Trophoblast cell (in vitro differentiated cells and primary cell): Measurements from ENCODE around the gene CCDC78.

Experiments
- DNase-seq, 2 donors: peaks; one replicate each; pipeline ENCODE4 v3.0.0-alpha.2; 2016
- H2AFZ ChIP-seq: 2 replicates; pipeline ENCODE4 v1.6.1; 2013; ENCODE audit warnings: low read length, moderate library complexity, mild to moderate bottlenecking; ENCODE audit not compliant: insufficient read depth, poor library complexity
- H2AK5ac ChIP-seq: 2 replicates; pipeline ENCODE4 v1.6.1; 2013; ENCODE audit warnings: mild to moderate bottlenecking, low read length
- H2BK120ac ChIP-seq: 2 replicates; pipeline ENCODE4 v1.6.1; 2013; ENCODE audit warnings: low read length, mild to moderate bottlenecking, moderate library complexity; ENCODE audit not compliant: insufficient read depth, poor library complexity
- H2BK12ac ChIP-seq: 2 replicates; pipeline ENCODE4 v1.6.1; 2013; ENCODE audit warnings: mild to moderate bottlenecking, low read length, moderate library complexity
- H2BK5ac ChIP-seq: 2 replicates; pipeline ENCODE4 v1.6.1; 2013; ENCODE audit warnings: low read length, low read depth, moderate library complexity, mild to moderate bottlenecking; ENCODE audit not compliant: poor library complexity
- H3K14ac ChIP-seq: 2 replicates; pipeline ENCODE4 v1.6.1; 2013; ENCODE audit warnings: mild to moderate bottlenecking, low read length
- H3K18ac ChIP-seq: 2 replicates; pipeline ENCODE4 v1.6.1; 2013; ENCODE audit warnings: mild to moderate bottlenecking, low read length
- H3K23ac ChIP-seq: 2 replicates; pipeline ENCODE4 v1.6.1; 2013; ENCODE audit warnings: low read length
- H3K27ac ChIP-seq: 2 replicates; pipeline ENCODE4 v1.5.1; 2013; ENCODE audit warnings: low read depth, mild to moderate bottlenecking, inconsistent platforms, low read length, moderate library complexity
- H3K27me3 ChIP-seq: 2 replicates; pipeline ENCODE4 v1.6.1; 2013; ENCODE audit warnings: inconsistent platforms, mild to moderate bottlenecking, low read length, moderate library complexity; ENCODE audit not compliant: insufficient read depth
- H3K36me3 ChIP-seq, 2 experiments: 1 replicate in 1 of 2; 2 replicates in 1 of 2; pipeline ENCODE4 v1.6.1; 2013; ENCODE audit warnings: low read length in 2 of 2, mild to moderate bottlenecking in 2 of 2, moderate library complexity in 1 of 2; ENCODE audit not compliant: insufficient read depth in 2 of 2, control insufficient read depth in 1 of 2
- H3K4ac ChIP-seq: 2 replicates; pipeline ENCODE4 v1.6.1; 2013; ENCODE audit warnings: low read depth, mild to moderate bottlenecking, low read length, moderate library complexity
- H3K4me1 ChIP-seq, 2 experiments: 1 replicate in 1 of 2; 2 replicates in 1 of 2; pipeline ENCODE4 v1.6.1; 2013; ENCODE audit warnings: low read length in 2 of 2, mild to moderate bottlenecking in 2 of 2, moderate library complexity in 1 of 2; ENCODE audit not compliant: insufficient read depth in 2 of 2, control insufficient read depth in 1 of 2
- H3K4me2 ChIP-seq: 2 replicates; pipeline ENCODE4 v1.6.1; 2013; ENCODE audit warnings: inconsistent platforms, mild to moderate bottlenecking, low read length, moderate library complexity
- H3K4me3 ChIP-seq: 2 replicates; pipeline ENCODE4 v1.5.1; 2013; ENCODE audit warnings: mild to moderate bottlenecking, low read depth, low read length, inconsistent platforms
- H3K79me1 ChIP-seq: one replicate; pipeline ENCODE4 v1.6.1; 2013; ENCODE audit warnings: low read length
- H3K79me2 ChIP-seq: 2 replicates; pipeline ENCODE4 v1.6.1; 2013; ENCODE audit warnings: low read length, mild to moderate bottlenecking; ENCODE audit not compliant: control insufficient read depth, insufficient read depth, poor library complexity
- H3K9ac ChIP-seq: 2 replicates; pipeline ENCODE4 v1.6.1; 2013; ENCODE audit warnings: mild to moderate bottlenecking, low read length
- H3K9me3 ChIP-seq: 2 replicates; pipeline ENCODE4 v1.6.1; 2013; ENCODE audit warnings: low read depth, mild to moderate bottlenecking, control low read depth, inconsistent platforms, low read length; ENCODE audit not compliant: insufficient read depth
- H4K12ac ChIP-seq: 2 replicates; pipeline ENCODE4 v1.6.1; 2013; ENCODE audit warnings: low read depth, mild to moderate bottlenecking, low read length, moderate library complexity
- H4K8ac ChIP-seq: 2 replicates; pipeline ENCODE4 v1.6.1; 2013; ENCODE audit warnings: low read depth, mild to moderate bottlenecking, low read length, moderate library complexity
- H4K91ac ChIP-seq: one replicate; pipeline ENCODE4 v1.6.1; 2013; ENCODE audit warnings: low read depth, mild to moderate bottlenecking, low read length, moderate library complexity
- WGBS: extraction: QIAGEN DNeasy Blood & Tissue Kit; methylation state at CpG from one replicate; pipeline ENCODE4 v1.1.7; 2013; ENCODE audit warnings: missing lambda C conversion rate; ENCODE audit not compliant: insufficient read length, insufficient coverage; ENCODE audit errors: extremely low coverage; 5-methylcytosine and 5-hydroxymethylcytosine counted together

The CCDC78 gene

DNA sequence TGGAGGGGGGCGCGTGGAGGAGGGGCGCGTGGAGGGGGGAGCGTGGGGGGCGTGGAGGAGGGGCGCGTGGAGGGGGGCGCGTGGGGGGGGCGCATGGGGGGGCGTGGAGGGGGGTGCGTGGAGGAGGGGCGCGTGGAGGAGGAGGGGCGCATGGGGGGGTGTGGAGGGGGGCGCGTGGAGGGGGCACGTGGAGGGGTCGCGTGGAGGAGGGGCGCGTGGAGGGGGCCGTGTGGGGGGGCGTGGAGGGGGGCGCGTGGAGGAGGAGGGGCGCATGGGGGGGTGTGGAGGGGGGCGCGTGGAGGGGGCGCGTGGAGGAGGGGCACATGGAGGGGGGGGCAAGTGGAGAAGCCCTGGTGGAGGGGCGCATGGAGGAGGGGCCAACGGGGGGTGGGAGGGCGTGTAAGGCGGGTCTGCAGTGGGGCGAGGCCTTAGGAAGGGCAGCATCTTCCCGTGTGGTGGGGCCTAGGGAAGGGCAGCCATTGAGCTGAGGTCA lies 41.5 kb upstream of the CCDC78 start:
- no CpG with 5 or more reads among the region's 38 CpGs for WGBS

DNA sequence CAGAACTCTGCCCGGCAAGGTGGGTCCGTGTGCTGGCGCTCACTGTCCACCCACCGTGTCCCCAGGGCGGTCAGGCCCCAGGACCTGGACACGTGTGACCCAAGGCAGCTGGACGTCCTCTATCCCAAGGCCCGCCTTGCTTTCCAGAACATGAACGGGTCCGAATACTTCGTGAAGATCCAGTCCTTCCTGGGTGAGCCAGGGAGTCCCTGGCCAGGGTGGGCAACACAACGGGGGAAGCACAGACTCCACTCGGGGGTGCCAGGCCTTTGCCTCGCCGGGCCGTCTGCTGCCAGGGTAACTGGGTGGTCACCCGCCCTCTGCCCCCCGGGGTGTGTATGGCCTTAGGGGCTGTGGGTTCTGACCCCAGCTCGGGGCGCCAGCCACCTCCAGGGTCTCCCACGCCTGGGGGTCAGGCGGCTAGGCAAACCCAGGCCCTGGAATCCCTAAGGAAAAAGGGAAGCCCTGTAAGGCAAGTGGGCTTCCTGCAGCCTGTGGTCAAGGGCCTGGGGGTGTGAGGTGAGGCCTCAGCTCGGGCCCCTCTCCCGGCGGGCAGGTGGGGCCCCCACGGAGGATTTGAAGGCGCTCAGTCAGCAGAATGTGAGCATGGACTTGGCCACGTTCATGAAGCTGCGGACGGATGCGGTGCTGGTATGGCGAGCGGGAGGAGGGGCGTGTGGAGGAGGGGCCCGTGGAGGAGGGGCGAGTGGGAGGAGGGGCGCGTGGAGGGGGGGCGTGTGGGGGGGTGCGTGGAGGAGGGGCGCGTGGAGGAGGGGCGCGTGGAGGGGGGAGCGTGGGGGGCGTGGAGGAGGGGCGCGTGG lies 40.8 kb upstream of the CCDC78 start:
- H2BK5ac ChIP-seq, result no peak overlapping the region
- no peaks in the 10 kb centered on the region for H3K36me3 ChIP-seq
- no peak overlapping the region for H4K8ac ChIP-seq
- H3K79me2 ChIP-seq, result no peaks in the 10 kb centered on the region
- no peak overlapping the region for H3K18ac ChIP-seq
- H2BK12ac ChIP-seq, result no peak overlapping the region
- peaks cover 4% of the 10 kb centered on the region for H3K9me3 ChIP-seq
- H2AFZ ChIP-seq, result no peak overlapping the region
- no peak overlapping the region for H3K4me2 ChIP-seq
- H3K4me1 ChIP-seq, result no peaks in the 10 kb centered on the region
- no peak overlapping the region for H2BK120ac ChIP-seq
- H2AK5ac ChIP-seq, result no peak overlapping the region
- H4K91ac ChIP-seq, result no peak overlapping the region
- no peak overlapping the region for H3K4ac ChIP-seq
- DNase-seq, result no peak
- H3K27me3 ChIP-seq, result no peaks in the 10 kb centered on the region
- H3K9ac ChIP-seq, result no peak overlapping the region
- H4K12ac ChIP-seq, result no peak overlapping the region
- no peak overlapping the region for H3K14ac ChIP-seq
- no CpG with 5 or more reads among the region's 48 CpGs for WGBS
- H3K79me1 ChIP-seq, result no peaks in the 10 kb centered on the region
- no peak overlapping the region for H3K23ac ChIP-seq
- H3K4me3 ChIP-seq, result no peak overlapping the region
- H3K27ac ChIP-seq, result no peak overlapping the region

More for the DNA sequence above, 41.5 kb upstream of the CCDC78 start:
- Histone ChIP-seq H3K36me3 (no peaks in the 10 kb centered on the region), H3K4me2 (no peak overlapping the region), H3K9ac (no peak overlapping the region), H2BK5ac (no peak overlapping the region), H4K8ac (no peak overlapping the region), H3K9me3 (peaks cover 4% of the 10 kb centered on the region), H3K79me2 (no peaks in the 10 kb centered on the region), H2BK120ac (no peak overlapping the region), H2AFZ (no peak overlapping the region), H3K4me1 (no peaks in the 10 kb centered on the region), H3K79me1 (no peaks in the 10 kb centered on the region), H3K27me3 (no peaks in the 10 kb centered on the region), H2BK12ac (no peak overlapping the region), H3K23ac (no peak overlapping the region), H3K4ac (no peak overlapping the region), H3K4me3 (no peak overlapping the region), H4K91ac (no peak overlapping the region), H3K27ac (no peak overlapping the region), H4K12ac (no peak overlapping the region), H2AK5ac (no peak overlapping the region), H3K14ac (no peak overlapping the region), H3K18ac (no peak overlapping the region)
- no peak for DNase-seq

DNA sequence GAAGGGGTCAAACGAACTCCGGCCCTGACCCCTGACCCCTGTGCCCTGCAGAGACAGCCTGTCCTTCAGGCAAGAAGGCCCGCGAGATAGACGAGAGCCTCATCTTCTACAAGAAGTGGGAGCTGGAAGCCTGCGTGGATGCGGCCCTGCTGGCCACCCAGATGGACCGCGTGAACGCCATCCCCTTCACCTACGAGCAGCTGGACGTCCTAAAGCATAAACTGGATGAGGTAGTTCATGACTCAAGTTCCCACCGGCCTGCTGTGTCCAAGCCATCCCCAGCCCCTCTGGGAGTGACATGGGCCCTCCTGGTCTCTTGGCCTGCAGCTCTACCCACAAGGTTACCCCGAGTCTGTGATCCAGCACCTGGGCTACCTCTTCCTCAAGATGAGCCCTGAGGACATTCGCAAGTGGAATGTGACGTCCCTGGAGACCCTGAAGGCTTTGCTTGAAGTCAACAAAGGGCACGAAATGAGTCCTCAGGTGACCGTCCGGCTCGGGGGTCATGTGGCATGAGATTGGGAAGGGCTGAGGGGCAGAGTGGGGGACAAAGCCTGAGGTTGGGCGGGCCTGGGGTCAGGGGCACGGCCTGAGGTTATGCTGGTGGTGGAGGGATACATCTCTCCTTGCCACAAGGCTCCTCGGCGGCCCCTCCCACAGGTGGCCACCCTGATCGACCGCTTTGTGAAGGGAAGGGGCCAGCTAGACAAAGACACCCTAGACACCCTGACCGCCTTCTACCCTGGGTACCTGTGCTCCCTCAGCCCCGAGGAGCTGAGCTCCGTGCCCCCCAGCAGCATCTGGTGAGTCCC lies 40.0 kb upstream of the CCDC78 start:
- no CpG with 5 or more reads among the region's 29 CpGs for WGBS
- H4K91ac ChIP-seq, result no peak overlapping the region
- no peak overlapping the region for H3K4me2 ChIP-seq
- no peak overlapping the region for H3K27ac ChIP-seq
- no peak overlapping the region for H2BK120ac ChIP-seq
- no peaks in the 10 kb centered on the region for H3K79me1 ChIP-seq
- H3K4me3 ChIP-seq, result no peak overlapping the region
- no peak overlapping the region for H3K14ac ChIP-seq
- no peak overlapping the region for H2AFZ ChIP-seq
- H3K4ac ChIP-seq, result no peak overlapping the region
- H2BK12ac ChIP-seq, result no peak overlapping the region
- H3K36me3 ChIP-seq, result no peaks in the 10 kb centered on the region
- H4K8ac ChIP-seq, result no peak overlapping the region
- no peaks in the 10 kb centered on the region for H3K27me3 ChIP-seq
- no peak overlapping the region for H2AK5ac ChIP-seq
- H2BK5ac ChIP-seq, result no peak overlapping the region
- DNase-seq, result no peak
- no peak overlapping the region for H3K23ac ChIP-seq
- H3K18ac ChIP-seq, result no peak overlapping the region
- H3K79me2 ChIP-seq, result no peaks in the 10 kb centered on the region
- H3K9me3 ChIP-seq, result peaks cover 4% of the 10 kb centered on the region
- H4K12ac ChIP-seq, result no peak overlapping the region
- H3K9ac ChIP-seq, result no peak overlapping the region
- H3K4me1 ChIP-seq, result no peaks in the 10 kb centered on the region

DNA sequence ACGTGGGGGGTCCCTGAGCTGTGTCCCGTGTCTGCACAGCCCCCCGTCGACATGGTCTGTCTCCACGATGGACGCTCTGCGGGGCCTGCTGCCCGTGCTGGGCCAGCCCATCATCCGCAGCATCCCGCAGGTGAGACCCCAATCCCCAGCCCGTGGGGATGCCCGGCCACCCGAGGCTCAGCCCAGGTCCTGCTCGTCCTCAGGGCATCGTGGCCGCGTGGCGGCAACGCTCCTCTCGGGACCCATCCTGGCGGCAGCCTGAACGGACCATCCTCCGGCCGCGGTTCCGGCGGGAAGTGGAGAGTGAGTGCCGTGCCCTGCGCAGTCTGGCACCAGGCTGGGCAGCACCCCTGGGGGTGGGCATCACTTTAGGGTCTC lies 39.2 kb upstream of the CCDC78 start:
- Histone ChIP-seq H3K4me2 (no peak overlapping the region), H3K4me3 (no peak overlapping the region), H3K18ac (no peak overlapping the region), H3K9ac (no peak overlapping the region), H4K8ac (no peak overlapping the region), H3K27me3 (no peaks in the 10 kb centered on the region), H3K4ac (no peak overlapping the region), H3K14ac (no peak overlapping the region), H3K4me1 (peaks cover 2 to 4% of the 10 kb centered on the region in 2 experiments), H3K27ac (no peak overlapping the region), H4K91ac (no peak overlapping the region), H3K9me3 (peaks cover 4% of the 10 kb centered on the region), H3K79me1 (no peaks in the 10 kb centered on the region), H2BK120ac (no peak overlapping the region), H2AK5ac (no peak overlapping the region), H3K23ac (no peak overlapping the region), H4K12ac (no peak overlapping the region), H3K79me2 (no peaks in the 10 kb centered on the region), H3K36me3 (no peaks in the 10 kb centered on the region), H2BK5ac (no peak overlapping the region), H2AFZ (no peak overlapping the region), H2BK12ac (no peak overlapping the region)
- no CpG with 5 or more reads among the region's 29 CpGs for WGBS
- no peak for DNase-seq
